ENCODE measurements around the gene MBD2.

The MBD2 gene

DNA sequence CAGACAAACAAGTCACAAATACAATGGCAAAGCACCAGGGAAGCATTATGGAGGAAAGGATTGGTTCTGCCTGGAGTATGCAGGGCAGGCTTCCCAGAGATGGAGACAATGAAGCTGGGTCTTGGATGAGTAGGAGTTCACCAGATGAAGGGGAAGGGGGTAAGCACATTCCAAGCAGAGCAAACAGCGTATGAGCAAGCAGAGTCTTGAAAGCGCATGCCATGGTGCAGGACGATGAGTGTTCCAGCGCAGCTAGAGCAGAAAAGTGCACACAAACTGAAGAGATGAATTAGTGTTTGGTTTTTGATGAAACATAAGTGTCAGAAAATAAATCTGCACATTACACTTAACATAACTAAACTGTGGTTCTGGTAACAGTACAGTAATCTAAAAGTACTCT is 21.6 kb downstream of the MBD2 start:
- DNase-seq (ENCODE audit: low spot score), result no peak

DNA sequence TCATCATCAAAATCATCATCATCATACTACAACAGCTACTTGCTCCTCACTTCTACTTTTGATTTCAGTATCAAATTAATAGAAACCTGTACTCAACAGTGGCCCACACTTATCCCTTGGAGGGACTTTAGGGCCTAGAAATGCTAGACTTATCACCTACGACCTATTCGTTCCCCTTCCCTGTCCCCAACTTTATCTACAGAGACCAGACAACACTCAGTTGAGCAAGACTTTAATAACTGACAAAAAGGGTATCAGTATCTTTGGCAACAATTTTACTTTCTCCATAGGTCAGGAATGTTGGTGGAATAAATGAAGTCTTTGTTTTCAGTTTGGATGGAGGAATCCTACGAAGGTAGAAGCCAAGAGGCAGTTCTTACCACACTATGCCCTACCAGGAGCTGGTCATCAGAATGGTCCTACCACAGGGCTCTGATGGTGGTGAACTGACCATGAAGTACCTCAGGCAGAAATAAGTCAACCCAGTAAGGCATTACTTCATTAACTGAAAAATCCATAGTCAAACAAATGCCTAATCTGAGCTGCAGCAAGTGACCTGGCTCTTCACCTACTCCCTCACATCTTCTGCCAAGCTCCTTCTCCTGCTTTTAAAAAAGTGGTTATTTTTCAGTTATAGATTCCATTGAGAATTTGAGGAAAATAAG is 26.6 kb downstream of the MBD2 start:
- DNase-seq (ENCODE audit: low spot score), result no peak

DNA sequence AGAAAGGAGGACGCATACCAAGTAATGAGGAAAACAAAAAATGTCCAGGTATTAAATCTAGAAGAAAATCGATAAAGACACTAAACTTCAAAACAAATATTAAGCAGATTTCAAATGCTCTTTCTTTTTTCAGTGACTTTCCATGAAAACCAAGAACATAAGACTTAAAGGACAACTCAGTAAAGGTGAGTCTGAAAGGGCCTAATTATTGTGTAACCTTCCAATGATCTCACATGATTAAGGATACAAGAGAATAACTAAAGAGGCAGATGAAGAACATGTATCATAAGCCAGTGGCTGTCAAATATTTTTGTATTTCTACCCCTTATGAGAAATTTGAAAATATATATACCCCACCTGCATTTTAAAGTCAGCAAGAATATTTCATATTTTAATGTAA is 30.7 kb downstream of the MBD2 start:
- no peak for DNase-seq (ENCODE audit: low spot score)

DNA sequence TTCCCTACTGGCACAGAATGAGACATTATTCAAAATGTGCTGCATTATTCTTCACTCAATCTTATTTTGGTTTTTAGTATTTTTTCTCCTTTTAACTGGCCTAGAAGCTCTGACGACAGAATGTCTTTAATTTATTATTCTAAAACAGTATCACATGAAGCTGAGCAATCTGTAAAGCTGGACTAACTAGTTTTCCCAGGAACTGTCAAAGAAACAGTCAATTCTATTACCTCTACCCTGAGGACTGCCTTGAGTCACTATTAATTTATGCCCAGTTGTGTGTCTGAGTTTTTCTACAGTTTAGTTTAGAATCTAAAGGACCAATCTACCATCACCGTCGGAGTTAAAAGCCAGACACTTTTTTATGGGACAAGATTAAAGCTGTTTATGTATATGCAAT is 31.6 kb downstream of the MBD2 start:
- DNase-seq (ENCODE audit: low spot score), result no peak

DNA sequence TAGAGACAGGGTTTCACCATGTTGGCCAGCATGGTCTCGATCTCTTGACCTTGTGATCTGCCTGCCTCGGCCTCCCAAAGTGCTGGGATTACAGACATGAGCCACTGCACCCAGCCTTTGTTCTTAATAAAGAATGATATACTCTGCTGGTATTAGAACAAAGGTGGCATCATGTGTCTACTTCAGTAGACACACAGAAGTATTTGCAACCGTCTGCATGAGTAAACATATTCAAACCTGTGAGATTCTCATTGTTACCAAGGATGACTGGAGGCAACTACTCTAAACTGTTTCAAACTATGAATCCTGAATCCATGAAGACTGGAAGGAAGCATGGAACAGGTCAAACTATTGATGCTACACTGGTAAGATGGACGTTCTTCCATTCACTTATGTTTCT is 32.1 kb downstream of the MBD2 start:
- DNase-seq (ENCODE audit: low spot score), result no peak

DNA sequence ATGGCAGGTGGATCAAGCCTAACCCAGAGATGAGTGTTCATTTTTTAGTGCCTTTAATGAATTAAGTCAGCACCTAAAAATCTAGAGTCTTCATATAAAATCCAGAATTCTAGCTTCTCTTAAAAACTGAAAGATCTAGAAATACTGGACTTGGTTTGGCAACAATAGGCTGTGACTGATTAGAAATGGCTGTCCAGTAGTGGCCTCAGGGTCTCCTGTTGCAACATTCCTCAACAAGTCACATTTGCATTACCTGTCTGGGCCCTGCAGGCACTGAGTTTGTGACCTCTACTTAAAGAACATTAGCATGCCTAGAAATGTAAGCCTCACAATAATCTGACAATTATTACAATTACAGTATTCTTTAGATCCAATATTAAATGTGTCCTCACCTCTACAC is 33.1 kb downstream of the MBD2 start:
- DNase-seq (ENCODE audit: low spot score), result no peak

DNA sequence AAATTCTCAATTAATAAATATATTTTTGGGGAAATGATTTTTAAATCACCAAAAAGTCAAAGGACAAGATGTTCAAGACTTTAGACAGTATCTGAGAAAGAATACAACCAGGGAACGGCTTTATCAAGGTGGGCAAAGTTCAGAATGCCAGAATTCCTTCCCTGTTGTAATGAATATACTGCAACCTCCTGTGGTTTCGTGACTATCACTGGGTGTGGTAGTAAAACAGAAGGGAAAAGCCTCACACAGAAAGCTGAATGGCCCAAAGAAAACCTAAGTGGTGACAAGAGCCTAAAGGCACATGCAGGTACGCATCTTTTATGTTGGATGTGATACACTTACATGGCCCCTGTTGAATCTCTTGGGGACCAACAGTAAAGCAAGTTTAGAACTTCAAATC is 37.1 kb downstream of the MBD2 start:
- no peak for DNase-seq (ENCODE audit: low spot score)

DNA sequence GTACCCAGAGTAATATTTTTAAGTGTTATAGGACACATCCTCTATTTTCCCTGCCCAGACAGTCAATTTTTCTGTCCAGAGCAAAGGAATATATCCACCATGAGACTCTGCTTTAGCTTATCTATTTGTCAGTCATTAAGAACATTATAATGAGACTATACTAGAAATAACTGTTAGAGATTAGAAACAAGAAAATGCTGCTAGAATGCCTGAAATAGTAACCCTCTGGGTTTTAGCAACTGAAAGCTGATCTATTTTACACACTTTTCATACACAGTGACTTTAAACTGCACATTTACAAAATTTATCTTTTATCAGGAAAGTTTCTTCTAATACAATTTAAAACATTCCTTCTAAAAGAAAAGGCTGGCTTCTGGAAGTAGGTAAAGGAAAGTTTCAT is 39.6 kb downstream of the MBD2 start:
- no peak for DNase-seq (ENCODE audit: low spot score)

DNA sequence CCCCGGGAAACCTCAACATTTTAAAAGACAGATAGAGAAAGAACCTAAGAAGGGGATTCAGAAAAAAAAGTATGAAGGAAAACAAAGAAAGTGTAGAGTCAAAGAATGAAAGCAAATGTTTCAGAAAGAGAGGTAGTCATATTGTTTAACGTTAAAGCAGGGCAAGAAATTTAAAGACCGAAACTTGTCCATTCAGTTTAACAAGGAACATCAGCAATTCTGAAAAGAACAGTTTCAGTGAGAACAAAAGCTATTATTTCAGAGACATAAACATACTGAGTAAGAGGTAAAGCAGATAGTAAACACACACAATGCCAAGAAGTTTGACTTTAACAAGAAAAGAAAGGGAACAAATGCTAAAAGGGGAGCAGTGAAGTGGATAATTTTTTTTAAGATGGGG is 41.1 kb downstream of the MBD2 start:
- no peak for DNase-seq (ENCODE audit: low spot score)

DNA sequence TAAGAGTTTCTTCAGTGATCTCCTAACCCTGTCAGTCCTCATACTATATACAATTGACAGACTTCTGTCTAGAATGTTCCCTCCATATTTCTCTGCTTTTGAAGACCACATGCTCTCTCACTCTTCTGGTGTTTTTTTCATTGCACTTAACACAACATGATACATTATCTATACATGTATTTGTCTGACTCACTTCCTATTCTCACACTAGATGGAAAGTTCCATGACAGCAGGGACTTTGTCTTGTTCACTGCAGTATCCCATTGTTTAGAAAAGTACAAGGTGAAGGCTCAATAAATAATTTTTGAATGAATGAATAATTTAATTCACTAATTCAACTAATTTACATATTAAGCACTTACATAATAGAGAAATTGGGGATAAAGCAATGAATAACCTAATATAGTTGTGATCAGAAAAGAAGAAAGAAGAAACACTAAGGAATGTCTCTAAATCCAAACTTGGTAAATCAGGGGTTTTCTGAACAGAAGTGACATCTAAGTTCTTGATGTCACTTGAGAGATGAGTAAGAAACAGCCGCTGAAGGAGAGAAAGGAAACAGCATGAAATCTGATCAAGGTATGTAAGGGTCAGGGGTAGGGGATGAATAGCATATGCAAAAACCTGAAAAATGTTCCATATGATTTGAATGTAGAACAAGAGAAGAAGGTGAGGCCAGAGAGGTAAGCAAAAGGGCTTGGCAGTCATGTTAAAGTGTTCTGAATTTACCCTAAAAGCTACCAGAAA is 42.4 kb downstream of the MBD2 start:
- no peak for DNase-seq (ENCODE audit: low spot score)

DNA sequence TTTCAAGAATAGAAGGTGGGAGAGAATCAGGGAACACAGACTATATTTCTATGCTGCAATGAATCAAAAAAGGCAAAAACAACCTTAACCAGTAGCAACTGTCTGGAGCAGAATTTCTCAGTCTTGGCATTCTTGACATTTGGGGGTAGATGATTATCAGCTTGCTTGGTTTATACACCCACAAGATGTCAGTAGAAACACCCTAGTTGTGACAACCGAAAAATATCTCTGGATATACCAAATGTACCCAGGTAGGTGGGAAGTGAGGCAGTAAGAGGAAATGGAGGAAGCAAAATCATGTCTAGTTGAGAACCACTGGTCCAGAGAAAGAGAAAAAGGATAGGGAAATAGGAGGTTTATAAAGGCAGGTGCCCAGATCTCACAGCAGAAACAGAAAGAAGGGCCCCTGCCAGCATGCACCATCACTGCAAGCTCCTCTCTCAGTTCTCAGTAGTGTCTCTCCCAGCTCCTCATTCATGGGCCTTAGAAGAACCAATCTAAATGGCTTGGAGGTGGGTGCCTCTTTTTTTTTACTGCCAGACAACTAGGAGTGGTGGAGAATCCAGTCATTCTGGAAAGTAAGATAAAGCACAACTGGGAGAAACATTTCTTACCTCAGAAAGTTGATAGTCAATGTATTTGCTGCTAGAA is 50.4 kb downstream of the MBD2 start:
- no peak for DNase-seq (ENCODE audit: low spot score)

DNA sequence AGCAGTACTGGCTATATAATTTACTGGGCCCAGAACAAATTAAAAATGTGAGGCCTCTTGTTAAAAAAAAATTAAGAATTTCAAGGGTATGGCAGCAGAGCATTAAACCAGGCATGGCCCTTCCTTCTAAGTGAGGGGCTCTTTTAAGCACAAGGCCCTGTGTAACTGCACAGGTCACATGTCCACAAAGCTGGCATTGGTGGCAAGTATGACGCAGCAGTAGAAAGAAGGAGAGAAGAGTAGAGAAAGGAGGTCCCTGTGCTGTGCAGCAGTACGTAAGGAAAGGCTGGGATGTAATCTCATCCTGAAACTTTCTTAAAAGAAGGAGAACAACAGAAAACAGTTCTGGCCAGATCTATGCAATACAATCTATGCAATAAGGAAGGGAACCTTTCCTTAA is 51.2 kb downstream of the MBD2 start:
- DNase-seq (ENCODE audit: low spot score), result no peak

DNA sequence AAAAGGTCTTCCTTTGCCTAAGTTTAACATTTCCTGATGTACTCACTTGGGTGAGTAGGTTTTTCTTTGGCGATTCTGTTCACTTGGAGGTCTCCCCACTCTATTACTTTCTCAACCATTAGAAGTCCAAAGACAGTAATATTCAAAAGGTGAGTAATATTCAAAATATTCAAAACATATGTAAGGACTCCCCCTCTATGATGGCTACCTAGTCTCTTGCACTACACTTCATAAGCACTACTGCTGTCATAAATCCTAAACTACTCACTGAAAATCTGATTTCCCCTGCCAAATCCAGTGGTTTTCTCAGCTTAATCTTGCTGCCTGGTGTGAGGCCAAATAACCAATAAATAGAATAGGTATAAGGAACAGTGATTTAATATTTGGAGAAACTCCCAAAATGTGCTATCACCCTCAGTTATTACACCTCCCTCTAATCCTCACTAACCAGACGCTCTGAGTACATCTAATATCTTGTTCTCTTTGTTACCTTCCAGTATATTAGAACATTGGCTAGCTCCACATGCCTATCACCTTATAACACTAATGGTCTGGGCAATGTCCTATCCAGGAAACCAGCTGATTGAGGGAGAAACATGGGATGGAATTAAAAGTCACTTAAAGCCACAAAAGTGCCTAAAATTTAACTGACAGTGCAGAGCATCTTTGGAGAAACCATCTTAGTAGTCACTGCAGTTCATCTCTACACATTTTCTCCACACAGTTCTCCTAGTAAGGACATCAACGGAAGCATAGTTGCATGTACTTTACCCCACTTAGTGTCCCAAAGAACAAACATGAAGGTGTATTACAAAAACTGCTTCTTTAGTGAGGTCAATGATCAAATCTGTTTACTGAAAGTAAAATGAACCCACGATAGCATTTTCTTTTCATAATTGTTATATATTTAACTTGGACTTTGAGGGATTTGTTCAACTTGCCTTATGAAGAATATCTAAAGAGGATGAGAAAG is 54.8 kb downstream of the MBD2 start:
- no peak for DNase-seq (ENCODE audit: low spot score)

DNA sequence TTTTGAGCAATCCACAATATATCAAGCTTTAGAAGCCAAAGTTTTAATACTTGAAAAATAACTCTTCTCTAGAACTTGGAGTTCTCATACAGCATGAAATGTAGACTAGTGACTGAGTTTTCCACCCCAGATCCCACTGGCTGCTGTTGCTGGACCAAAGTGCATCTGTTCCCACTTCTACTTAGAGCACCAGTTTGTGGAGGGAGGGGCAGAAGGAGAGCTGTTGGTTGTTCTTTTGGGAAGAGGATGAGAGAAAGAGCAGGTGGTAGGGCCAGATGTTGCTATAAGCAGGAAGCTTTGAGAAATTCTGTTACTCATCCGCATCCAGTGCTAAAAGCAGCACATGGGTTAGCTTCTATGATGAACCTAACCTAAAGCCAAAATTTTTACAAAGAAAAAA is 59.0 kb downstream of the MBD2 start:
- no peak for DNase-seq (ENCODE audit: low spot score)

DNA sequence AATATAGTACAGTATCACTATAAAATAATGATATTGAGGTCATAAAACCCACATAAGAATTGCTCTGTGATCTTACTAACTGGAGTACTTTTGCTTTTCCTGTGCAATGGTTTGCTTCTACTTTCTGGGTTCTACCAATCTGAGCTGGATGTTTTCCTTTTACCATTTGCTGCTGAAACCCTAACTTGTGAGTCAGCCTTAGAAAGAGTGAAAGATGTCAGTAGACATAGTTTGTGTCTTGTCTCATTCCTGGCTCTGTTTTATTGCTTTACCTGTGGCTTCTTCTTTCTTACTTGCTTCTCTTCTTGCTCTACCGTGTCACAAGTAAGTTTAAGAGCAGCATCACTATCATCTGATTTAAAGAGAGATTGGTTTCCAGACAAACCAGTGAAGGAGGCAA is 61.0 kb downstream of the MBD2 start:
- DNase-seq (ENCODE audit: low spot score), result no peak

DNA sequence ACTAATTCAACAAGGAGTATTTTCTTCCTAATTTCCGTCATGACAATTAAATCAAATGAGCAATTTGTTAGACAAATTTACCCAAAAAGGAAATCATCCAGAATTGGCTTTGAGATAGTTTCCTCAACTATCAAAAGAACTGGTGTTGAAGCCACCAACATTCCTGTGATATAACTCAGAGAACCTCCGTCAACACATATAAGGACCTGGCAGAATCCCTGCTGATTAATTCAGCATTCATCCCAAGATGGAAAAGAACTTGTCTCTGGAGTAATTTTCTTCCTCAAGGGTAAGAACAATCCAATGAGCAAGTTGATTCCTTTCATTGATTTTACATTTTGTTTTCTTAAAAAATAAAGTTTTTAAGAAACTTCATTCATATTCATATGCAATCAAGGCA is 62.0 kb downstream of the MBD2 start:
- no peak for DNase-seq (ENCODE audit: low spot score)

DNA sequence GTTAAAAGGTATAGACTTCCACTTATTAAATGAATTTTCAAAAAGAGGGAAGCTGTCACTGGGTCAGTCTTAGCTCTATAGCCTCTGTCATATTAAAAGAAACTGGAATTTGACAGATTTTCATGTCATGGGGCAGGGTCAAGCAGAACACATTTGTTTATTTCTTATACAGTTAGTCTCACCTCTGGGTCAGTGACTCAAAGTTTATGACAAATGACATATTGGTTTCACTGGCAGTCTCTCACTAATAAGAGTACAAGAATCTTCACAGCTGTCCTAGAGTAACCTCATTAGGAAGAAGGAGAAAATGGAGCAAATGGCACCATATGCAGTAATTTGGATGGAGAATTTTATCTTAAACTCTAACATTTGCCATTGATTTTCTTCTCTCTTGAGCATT is 63.2 kb downstream of the MBD2 start:
- no peak for DNase-seq (ENCODE audit: low spot score)

DNA sequence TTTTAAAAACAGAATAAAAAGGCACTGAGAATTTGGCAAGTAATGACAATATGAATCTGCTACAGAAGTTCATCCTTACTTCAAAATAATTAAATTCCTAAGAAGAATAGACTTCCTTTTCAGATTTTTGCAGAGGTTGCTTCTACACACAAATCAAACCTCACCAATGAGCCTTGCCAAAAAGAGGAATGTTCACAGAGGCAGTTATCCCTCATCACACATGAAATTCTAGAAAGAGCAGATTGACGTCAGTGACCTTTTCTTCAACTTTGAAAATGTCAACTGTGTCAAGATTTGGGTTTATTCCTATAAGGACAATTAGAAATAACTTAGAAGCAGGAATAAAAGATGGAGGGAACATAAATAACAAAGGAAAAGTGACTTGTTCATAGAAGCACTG is 64.6 kb downstream of the MBD2 start:
- no peak for DNase-seq (ENCODE audit: low spot score)

DNA sequence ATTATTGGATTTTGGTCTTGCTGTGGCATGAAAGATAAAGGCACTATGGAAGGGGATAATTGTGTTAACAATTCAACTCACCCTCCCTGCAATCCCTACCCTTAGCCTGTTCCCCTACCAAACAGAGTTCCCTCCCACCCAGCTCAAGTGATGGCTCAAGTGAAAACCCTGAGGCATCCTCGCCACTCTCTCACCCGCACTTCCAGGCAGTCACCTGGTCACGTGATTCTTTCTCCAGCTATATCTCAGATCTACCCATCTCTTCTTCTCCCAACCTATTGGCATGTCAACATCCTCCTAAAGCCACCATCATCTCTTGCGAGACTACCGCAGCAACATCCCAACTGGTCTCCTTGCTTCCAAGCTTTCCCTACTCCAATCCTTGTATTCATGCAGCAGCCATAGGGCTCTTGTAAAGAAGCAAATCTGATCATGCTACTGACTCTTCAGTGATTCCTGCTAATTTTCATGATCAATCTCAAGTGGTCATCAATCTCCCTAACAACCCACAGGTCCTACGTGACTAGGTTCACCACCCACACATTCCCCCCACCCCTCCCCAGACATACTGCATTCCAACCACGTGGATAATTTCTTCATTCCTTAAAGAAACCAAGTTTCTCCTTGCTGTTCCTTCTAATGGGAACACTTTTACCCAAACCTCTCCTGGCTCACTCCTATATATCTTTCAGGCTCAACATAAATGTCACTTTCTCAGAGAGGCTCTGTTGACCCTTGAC is 66.7 kb downstream of the MBD2 start:
- DNase-seq (ENCODE audit: low spot score), result no peak

DNA sequence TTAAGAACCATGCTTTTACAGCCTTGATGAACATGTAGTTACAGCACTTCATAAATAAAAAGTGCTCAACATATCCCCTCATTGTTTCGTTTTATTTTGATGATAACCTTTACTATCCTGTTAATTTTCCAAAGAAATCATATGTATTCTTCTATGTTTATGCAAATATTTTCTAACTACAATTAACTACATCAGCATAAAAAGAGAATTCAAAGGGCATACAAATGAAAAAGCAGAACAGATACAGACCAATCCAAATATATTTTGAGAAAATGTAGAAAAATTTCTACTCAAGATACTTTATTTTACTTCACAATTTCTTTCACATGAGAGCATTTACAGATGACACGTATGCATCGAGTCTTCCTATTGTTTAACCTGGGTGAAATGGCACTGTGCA is 69.1 kb downstream of the MBD2 start:
- no peak for DNase-seq (ENCODE audit: low spot score)

DNA sequence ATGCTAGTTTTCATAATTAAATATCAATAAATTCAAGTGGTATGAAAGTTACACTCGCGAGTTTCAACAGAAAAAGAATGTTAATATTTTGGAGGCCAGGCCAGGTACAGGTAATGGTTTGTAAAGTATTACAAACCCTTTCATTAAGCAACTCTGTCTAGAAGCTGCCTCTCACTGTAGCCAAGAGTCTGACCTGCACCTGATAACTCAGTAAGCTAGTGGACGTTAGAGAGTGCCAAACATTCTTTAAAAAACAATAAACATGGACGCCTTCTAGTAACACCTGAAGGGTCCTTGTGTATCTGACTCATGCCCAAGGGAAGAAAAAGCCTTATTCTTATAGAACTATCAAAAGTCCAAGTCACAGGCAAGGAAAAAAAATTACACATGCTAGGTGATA is 70.2 kb downstream of the MBD2 start:
- DNase-seq (ENCODE audit: low spot score), result no peak
